ENCODE results near the gene C1orf21.

Gene C1orf21

GRCh38 chr1:184405801-184406142, 18.9 kb downstream of the C1orf21 start:
- intact Hi-C loops (cut with DNase I) = no loop called here
- no peak for DNase-seq

DNA sequence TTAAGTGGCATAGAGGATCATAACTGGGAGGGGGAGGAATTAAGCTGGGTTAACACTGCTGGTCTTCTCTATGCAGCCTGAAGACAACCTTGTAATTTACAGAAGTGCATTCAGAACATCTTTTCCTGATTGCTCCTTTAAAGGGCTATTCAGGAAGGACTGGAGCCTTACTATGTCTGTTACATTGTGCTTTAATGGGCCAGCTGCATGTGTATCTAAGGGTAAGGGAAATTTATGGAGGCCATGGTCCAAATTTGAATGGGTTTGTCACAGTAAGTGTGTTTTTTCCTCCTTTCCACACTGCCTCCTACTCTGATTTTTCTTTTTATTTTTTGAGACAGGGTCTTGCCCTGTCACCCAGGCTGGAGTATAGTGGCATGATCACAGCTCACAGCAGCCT, 19.6 kb downstream of the C1orf21 start:
- DNase-seq = no peak
- intact Hi-C loops (cut with DNase I) = no loop called here

- DNase-seq = no peak
- intact Hi-C loops (cut with DNase I) = no loop called here
These were observed 21.1 kb downstream of the C1orf21 start for GRCh38 chr1:184407816-184408510.

- intact Hi-C loops (cut with DNase I) = no loop called here
- no peak for DNase-seq
These were observed 21.8 kb downstream of the C1orf21 start for GRCh38 chr1:184408580-184408979.

- intact Hi-C loops (cut with DNase I) = no loop called here
These were observed 22.2 kb downstream of the C1orf21 start for GRCh38 chr1:184409011-184409410.

DNA sequence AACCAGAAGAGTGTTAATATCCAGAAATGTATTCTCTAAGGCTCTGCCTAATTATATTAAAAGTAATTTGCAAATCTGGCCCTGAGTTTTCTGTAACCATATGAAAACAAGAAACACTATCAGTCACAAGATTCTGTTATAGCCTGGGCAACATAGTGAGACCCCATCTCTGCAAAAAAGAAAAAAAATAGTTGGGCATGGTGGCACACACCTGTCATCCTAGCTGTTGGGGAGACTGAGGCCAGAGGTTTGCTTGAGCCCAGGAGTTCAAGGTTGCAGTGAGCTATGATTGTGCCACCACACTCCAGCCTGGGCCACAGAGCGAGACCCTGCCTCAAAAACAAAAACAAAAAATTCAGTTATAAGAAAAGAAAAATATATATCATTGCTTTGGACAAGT, 25.6 kb downstream of the C1orf21 start:
- no peak for DNase-seq
- intact Hi-C loops (cut with DNase I) = no loop called here

More at GRCh38 chr1:184409011-184409410, 22.2 kb downstream of the C1orf21 start:
- no peak for DNase-seq

DNA sequence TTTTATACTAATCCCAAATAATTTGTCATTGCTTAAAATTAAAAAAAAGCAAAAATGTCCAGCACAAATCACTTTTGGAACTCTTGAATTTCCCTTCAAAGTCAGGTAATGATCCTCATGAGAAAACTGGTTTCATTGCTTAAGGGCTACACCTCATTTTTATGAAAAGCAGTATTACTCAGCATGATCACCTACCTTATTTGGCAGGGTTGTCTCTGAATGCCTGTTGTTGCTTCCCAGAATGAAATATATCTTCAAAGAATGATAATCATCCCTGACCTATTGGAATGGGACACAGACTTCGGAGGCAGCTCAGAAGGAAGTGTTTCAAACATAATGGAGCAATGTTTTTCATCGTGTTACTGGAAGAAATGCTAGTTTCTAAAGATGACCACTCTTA, 29.7 kb downstream of the C1orf21 start:
- DNase-seq = no peak
- intact Hi-C loops (cut with DNase I) = no loop called here

DNA sequence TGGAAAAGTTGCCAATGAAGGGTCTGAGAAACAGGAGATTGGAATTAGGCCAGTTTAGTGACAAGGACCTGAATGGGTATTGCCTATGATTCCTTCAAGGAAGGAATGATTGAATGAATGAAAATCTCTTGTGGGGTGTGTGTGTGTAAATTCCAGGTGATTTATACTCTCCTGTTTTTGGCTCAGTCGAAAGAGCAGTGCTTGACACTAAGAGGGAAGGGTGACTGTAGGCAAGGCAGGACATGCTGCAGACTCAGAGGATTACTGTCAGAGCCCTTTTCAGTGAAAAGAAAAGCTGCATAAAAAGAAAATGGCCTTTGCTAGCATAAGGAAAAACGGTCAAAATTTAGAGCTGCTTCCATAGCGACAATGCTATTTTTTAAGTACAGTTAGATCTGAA, 30.1 kb downstream of the C1orf21 start:
- no peak for DNase-seq
- intact Hi-C loops (cut with DNase I) = no loop called here

DNA sequence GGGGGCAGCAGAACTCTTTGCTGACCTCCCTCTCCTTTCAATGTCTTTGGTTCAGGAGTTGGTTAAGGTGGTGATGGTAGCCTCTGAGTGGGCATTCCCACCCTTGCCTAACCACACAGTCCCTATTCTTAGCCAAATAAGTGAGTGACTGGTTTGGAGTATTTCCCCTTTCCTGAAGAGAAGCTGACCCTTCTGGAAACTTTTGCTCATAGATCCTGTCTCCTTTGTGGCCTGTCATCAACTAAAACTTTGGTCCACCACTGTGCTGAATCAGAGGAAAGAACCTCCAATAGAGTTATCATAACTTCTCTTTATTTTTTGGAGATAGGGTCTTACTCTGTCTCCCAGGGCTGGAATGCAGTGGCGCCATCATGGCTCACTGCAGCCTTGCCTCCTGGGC, 31.1 kb downstream of the C1orf21 start:
- no peak for DNase-seq
- intact Hi-C loops (cut with DNase I) = no loop called here

- intact Hi-C loops (cut with DNase I) = no loop called here
- DNase-seq = no peak
These were observed 32.0 kb downstream of the C1orf21 start for GRCh38 chr1:184418652-184419349.

- no peak for DNase-seq
- intact Hi-C loops (cut with DNase I) = no loop called here
These were observed 32.7 kb downstream of the C1orf21 start for GRCh38 chr1:184419350-184420161.

DNA sequence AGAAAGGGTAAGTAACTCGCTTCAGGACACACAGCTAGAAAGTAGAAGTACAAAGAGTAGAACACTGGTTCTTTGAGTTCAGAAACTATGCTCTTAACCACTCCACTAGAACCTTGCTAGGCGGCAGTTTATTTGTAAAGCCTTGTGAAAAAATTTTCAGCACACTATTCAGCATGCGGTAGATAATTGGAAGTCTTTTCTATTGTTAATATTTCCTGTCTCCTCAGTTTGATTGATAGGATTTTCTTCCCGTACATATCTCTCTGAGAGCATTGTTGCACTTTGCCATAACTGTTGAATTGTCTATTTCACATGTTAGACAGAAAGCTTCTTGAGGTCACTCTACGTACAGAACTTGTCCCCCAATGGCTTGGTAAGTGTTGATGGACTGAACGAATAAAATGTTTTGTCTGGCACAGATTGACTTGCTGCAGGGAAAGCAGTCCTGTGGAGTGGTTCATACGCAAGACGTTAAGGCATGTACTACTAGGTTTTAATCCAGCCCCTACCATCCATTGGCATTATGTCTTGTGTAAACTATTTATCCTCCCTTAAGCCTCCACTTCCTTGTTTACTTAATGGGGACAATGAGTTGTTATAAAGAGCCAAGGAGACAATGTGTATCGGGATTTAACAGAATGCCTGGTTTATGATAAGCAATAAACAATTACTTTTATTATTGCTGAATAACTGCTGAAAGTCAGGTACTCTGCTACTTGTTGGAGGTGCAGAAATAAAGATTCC, 35.8 kb downstream of the C1orf21 start:
- intact Hi-C loops (cut with DNase I) = no loop called here
- no peak for DNase-seq

GRCh38 chr1:184423649-184424048, 36.8 kb downstream of the C1orf21 start:
- no peak for DNase-seq
- intact Hi-C loops (cut with DNase I) = no loop called here

DNA sequence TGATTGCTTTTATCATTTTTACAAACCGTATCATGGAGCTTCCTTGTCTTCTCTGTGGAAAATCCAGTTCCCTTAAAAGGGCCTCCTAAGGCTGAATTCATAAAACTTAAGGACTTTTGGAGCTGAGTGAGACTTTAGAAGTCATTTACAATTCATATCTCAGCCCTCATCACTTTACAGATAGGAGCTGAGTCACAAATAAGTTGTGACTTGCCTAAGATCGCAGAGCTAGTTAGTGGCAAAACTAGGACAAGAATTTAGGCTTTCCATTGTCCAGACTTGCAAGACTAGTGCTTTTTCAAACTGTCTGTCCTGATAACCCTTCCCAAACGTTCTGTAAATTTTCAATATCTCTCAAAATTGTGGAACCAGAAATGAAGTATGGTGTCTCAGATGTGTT, 37.3 kb downstream of the C1orf21 start:
- DNase-seq = no peak
- intact Hi-C loops (cut with DNase I) = no loop called here

DNA sequence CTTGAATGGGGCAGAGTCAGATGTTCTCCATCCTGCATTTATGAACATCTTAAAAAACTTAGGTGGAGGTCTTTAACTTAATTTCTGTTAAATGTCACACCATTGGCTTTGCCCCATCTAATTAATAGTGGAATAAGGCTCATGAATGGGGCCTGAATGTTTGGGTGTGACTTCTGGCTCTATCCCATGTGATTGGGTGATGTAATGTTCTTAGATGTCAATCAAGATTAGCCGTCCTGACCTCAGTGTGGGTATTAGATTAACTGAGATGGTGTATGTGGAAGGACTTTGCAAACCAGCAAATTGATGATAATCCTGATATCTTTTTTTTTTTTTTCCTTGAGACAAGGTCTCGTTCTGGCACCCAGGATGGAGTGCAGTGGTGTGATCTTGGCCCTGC, 38.1 kb downstream of the C1orf21 start:
- intact Hi-C loops (cut with DNase I) = no loop called here
- DNase-seq = no peak

DNA sequence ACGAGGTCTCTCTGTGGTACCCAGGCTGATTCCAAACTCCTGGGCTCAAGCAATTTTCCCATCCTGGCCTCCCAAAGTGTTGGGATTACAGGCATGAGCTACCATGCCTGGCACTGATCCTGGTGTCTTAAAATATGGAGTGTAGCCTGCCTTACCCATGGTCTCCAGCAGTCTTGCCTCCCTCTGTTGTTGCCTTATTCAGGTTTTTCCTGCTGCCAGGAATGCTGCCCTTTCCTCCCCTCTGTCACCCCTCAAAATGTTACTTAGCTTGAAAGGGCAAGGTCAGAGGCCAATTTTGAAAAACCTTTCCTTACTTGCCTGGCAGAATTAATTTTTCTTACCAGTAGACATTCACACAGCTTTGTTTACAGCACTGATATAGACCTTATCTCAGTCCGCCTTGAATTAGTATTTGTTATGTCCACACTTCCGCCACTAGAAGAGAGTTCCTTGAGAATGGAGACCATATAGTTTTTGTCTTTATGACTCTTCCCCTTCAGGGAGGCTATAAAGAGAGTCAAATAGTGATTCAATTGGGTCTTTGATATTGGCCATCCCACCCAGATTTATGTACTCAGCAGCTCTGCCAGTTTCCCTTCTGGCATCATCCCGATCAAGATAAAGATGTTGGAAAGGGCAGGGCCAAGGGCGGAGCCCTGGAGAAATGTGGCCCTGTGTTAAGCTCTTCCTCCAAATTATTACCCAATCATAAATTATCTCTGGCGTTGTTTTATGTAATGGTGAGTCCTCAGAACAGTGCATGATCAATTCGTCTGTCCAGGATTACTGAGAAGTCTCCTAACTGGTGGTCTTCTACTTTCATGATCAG, 38.8 kb downstream of the C1orf21 start:
- DNase-seq = no peak
- intact Hi-C loops (cut with DNase I) = no loop called here

DNA sequence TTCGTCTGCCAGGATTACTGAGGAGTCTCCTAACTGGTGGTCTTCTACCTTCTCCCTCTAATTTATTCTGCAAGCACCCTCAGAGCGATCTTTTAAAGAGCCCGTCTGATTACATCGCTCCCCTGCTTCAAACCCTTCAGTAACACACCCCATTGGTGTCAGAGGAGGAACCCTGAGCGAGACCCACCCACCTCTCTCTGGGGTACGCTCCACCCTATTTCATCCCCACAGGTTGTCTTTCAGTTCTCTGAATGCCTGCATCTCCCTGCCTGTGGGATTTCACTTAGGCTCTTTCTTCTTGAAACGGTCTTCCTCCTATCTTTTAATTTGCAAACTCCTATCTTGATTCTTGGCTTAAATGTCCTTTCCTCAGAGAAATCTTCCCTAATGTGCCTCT, 39.4 kb downstream of the C1orf21 start:
- intact Hi-C loops (cut with DNase I) = no loop called here
- no peak for DNase-seq

DNA sequence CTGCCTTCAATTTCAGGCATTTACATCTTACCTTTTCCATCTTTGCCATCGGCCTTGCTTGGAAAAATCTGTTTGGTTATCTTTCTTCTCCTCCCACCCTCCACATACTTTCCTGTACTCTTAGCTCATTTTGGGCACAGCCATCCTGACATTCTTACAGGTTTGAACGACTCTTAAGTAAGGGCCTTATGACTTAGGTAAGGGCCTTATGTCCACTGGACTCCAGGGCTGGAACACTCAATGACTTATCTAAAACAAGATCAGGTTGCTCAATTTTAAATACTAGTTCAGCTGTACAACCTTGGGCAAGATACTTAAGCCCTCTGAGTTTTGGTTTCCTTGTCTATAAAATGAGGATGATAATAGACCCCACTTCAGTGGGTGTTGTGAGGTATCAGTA, 40.9 kb downstream of the C1orf21 start:
- intact Hi-C loops (cut with DNase I) = no loop called here
- no peak for DNase-seq

- intact Hi-C loops (cut with DNase I) = no loop called here
These were observed 41.8 kb downstream of the C1orf21 start for GRCh38 chr1:184428604-184429003.

More at GRCh38 chr1:184428604-184429003, 41.8 kb downstream of the C1orf21 start:
- no peak for DNase-seq

All from head of caudate nucleus (tissue), 42 donors.